GM23338 (cell line): Measurements from ENCODE around the gene CNTN5. TPM values are rescaled to one million over a fixed set of nuclear protein-coding genes. Genes with fewer than 3 reads are reported as not detected.

Experiments
- ATAC-seq: fragments of 200-7000 bp; cut with Tn5 transposase; 3 replicates; pipeline ENCODE4 v1.9.1; 2020
- DNase-seq: peaks from one replicate; pipeline ENCODE4 v3.0.0-alpha.2; 2015; ENCODE audit warnings: low spot score
- H2AFZ ChIP-seq: fragments of 200-600 bp; sonication (generic); 2 replicates; pipeline ENCODE4 v1.8.0; 2016; ENCODE audit warnings: antibody characterized with exemption, mild to moderate bottlenecking, moderate library complexity
- H3F3A ChIP-seq: fragments of 200-600 bp; sonication (generic); replicated peaks from 2 replicates; pipeline ENCODE4 v1.8.0; 2017; ENCODE audit warnings: antibody characterized with exemption, mixed run types, low read depth
- H3K27ac ChIP-seq: fragments of 200-600 bp; sonication (generic); 2 replicates; pipeline ENCODE4 v1.6.1; 2016; ENCODE audit warnings: low read depth
- H3K27me3 ChIP-seq: fragments of 200-600 bp; sonication (generic); 2 replicates; pipeline ENCODE4 v1.8.0; 2016; ENCODE audit warnings: mild to moderate bottlenecking, mixed run types, moderate library complexity; ENCODE audit not compliant: insufficient read depth
- H3K36me3 ChIP-seq: fragments of 200-600 bp; sonication (generic); 2 replicates; pipeline ENCODE4 v1.8.0; 2016; ENCODE audit warnings: mild to moderate bottlenecking; ENCODE audit not compliant: insufficient read depth
- H3K4me1 ChIP-seq: fragments of 200-600 bp; sonication (generic); 2 replicates; pipeline ENCODE4 v1.8.0; 2016; ENCODE audit warnings: mild to moderate bottlenecking, moderate library complexity; ENCODE audit not compliant: insufficient read depth
- H3K4me2 ChIP-seq: fragments of 200-600 bp; sonication (generic); 2 replicates; pipeline ENCODE4 v1.7.1; 2017; ENCODE audit warnings: mixed run types
- H3K4me3 ChIP-seq: fragments of 200-600 bp; sonication (generic); 2 replicates; pipeline ENCODE4 v1.6.1; 2016; ENCODE audit warnings: mixed run types
- H3K79me2 ChIP-seq: fragments of 200-600 bp; sonication (generic); replicated peaks from 2 replicates; pipeline ENCODE4 v1.8.0; 2017; ENCODE audit warnings: mild to moderate bottlenecking; ENCODE audit not compliant: insufficient read depth
- H3K9me2 ChIP-seq: fragments of 200-600 bp; sonication (generic); 2 replicates; pipeline ENCODE4 v1.8.0; 2017; ENCODE audit not compliant: insufficient read depth
- H4K20me1 ChIP-seq: fragments of 200-600 bp; sonication (generic); replicated peaks from 2 replicates; pipeline ENCODE4 v1.8.0; 2017; ENCODE audit warnings: mild to moderate bottlenecking; ENCODE audit not compliant: insufficient read depth
- H3K27ac Mint-ChIP-seq: 2 replicates; pipeline ENCODE4 v1.8.0; 2020; ENCODE audit warnings: inconsistent platforms, mild to moderate bottlenecking, moderate library complexity, mixed read lengths
- H3K27me3 Mint-ChIP-seq: 3 replicates; pipeline ENCODE4 v1.8.0; 2022; ENCODE audit warnings: low read depth, mild to moderate bottlenecking, moderate library complexity, mixed read lengths, inconsistent platforms; ENCODE audit not compliant: insufficient read depth, poor library complexity
- H3K36me3 Mint-ChIP-seq: 3 replicates; pipeline ENCODE4 v1.8.0; 2021; ENCODE audit warnings: low read depth, mild to moderate bottlenecking, inconsistent platforms, moderate library complexity, mixed read lengths
- H3K4me1 Mint-ChIP-seq: 3 replicates; pipeline ENCODE4 v1.8.0; 2020; ENCODE audit warnings: mild to moderate bottlenecking, inconsistent platforms, mixed read lengths
- H3K4me3 Mint-ChIP-seq: 3 replicates; pipeline ENCODE4 v1.8.0; 2021; ENCODE audit warnings: moderate library complexity, mild to moderate bottlenecking, inconsistent platforms, mixed read lengths
- H3K9me3 Mint-ChIP-seq: 3 replicates; pipeline ENCODE4 v1.8.0; 2020; ENCODE audit warnings: moderate library complexity, mild to moderate bottlenecking, inconsistent platforms, mixed read lengths
- CTCF ChIP-seq, 2 experiments: fragments of 200-600 bp in 1 of 2; sonication (generic) in 1 of 2; conservative IDR thresholded peaks; 2 replicates each; pipeline versions ENCODE4 v1.5.1 to v1.6.1; 2016 to 2017; ENCODE audit warnings: antibody characterized with exemption in 2 of 2, low read depth in 2 of 2, mild to moderate bottlenecking in 2 of 2, moderate library complexity in 1 of 2
- ETS1 ChIP-seq: IDR thresholded peaks from 2 replicates; pipeline ENCODE4 v1.6.1; 2016; ENCODE audit warnings: antibody characterized with exemption
- EZH2 ChIP-seq: fragments of 200-600 bp; sonication (generic); IDR thresholded peaks from one replicate; pipeline ENCODE4 v1.8.0; 2017; ENCODE audit warnings: antibody characterized with exemption, mild to moderate bottlenecking, low read depth; ENCODE audit not compliant: unreplicated experiment
- EZH2phosphoT487 ChIP-seq: fragments of 200-600 bp; sonication (generic); IDR thresholded peaks from one replicate; pipeline ENCODE4 v1.8.1; 2018; ENCODE audit warnings: antibody characterized with exemption; ENCODE audit not compliant: unreplicated experiment
- JUNB ChIP-seq: IDR thresholded peaks from one replicate; pipeline ENCODE4 v1.6.1; 2016; ENCODE audit warnings: antibody characterized with exemption; ENCODE audit not compliant: unreplicated experiment
- NANOG ChIP-seq: IDR thresholded peaks from 2 replicates; pipeline ENCODE4 v1.6.1; 2016; ENCODE audit warnings: antibody characterized with exemption, borderline replicate concordance
- POLR2AphosphoS5 ChIP-seq: IDR thresholded peaks from 2 replicates; pipeline ENCODE4 v1.6.1; 2016; ENCODE audit warnings: antibody characterized with exemption, low read depth
- REST ChIP-seq: IDR thresholded peaks from one replicate; pipeline ENCODE4 v1.6.1; 2018; ENCODE audit warnings: antibody characterized with exemption; ENCODE audit not compliant: unreplicated experiment
- ZNF114 ChIP-seq: fragments of 250-450 bp; sonication (Bioruptor Pico); IDR thresholded peaks from 2 replicates; pipeline ENCODE4 v1.5.0; 2020; ENCODE audit warnings: mild to moderate bottlenecking, moderate library complexity
- ZNF462 ChIP-seq: fragments of 250-450 bp; sonication (Bioruptor Pico); IDR thresholded peaks from 2 replicates; pipeline ENCODE4 v1.5.0; 2020; ENCODE audit warnings: mild to moderate bottlenecking, moderate library complexity
- polyA plus RNA-seq: library from polyadenylated mRNA; unstranded; fragments of >200 nt; fragmentation: Nextera tagmentation; extraction: Ambion mirVana; gene quantifications from 2 replicates; pipeline ENCODE4 v1.2.1, GENCODE V29; 2016
- total RNA-seq: library from RNA; depleted of rRNA; stranded (reverse); fragments of >200 nt; shearing (Covaris generic); gene quantifications from 2 replicates; pipeline ENCODE4 v1.2.3, GENCODE V29; 2014

Gene CNTN5
- total and polyA plus RNA-seq, 2 experiments from 2014 or later = not detected

DNA sequence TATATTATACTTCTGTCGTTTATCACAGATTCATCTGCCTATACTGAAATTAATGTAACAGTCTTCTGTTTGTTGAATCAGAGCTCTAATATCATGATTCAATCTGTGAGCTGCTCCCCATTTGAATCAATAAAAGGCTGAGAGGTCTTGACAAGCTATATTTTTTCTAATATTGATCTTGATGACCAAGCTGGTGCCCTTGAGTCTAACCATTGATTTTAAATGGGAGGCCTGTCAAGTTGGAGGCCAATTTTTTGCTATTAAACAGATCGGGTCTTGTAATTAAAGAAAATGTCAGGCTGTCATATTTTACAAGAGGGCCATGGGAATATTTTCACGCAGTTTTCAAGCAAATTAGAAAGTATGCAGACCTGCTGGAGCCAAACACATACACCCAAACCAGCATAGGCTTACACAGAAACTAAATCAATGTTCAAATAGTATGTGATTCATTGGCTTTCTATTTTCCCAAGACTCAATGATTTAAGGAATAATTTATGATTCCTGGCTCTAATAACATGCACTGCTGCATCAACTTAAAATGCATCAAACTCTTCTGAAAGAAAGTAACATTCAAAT lies 286.9 kb downstream of the CNTN5 start (continued):
- TF ChIP-seq ZNF462 (CRISPR knock-in tag) (no peak), POLR2AphosphoS5 (no peak), ZNF114 (CRISPR knock-in tag) (no peak), JUNB (no peak), ETS1 (no peak), CTCF (conservative IDR thresholded peaks at IDR 0.05; ENCODE audit: low read depth in 2 of 2) (no peak)

GRCh38 chr11:99311870-99312269 lies 291.1 kb downstream of the CNTN5 start:
- H3K27ac Mint-ChIP-seq = no peak overlapping the region
- H4K20me1 ChIP-seq = no peaks in the 10 kb centered on the region
- no peak overlapping the region for H2AFZ ChIP-seq
- H3K4me3 ChIP-seq = no peak overlapping the region
- DNase-seq = no peak
- no peak overlapping the region for H3K4me3 Mint-ChIP-seq
- no peak for ATAC-seq
- no peaks in the 10 kb centered on the region for H3F3A ChIP-seq
- H3K27ac ChIP-seq = no peak overlapping the region
- no peaks in the 10 kb centered on the region for H3K4me1 ChIP-seq
- no peaks in the 10 kb centered on the region; the same call in 2 of the 3 replicates for H3K4me1 Mint-ChIP-seq
- no peaks in the 10 kb centered on the region for H3K27me3 ChIP-seq
- H3K27me3 Mint-ChIP-seq = peaks cover 2% of the 10 kb centered on the region
- no peaks in the 10 kb centered on the region for H3K79me2 ChIP-seq
- no peaks in the 10 kb centered on the region for H3K9me2 ChIP-seq
- H3K4me2 ChIP-seq = no peak overlapping the region
- no peaks in the 10 kb centered on the region for H3K36me3 Mint-ChIP-seq
- no peaks in the 10 kb centered on the region for H3K9me3 Mint-ChIP-seq
- H3K36me3 ChIP-seq = no peaks in the 10 kb centered on the region
- TF ChIP-seq EZH2 (no peak), REST (no peak), NANOG (no peak), EZH2phosphoT487 (no peak), ZNF114 (CRISPR knock-in tag) (no peak)
